ENCODE measurements around the gene ARID5B.

The ARID5B gene

GRCh38 chr10:61888744-61889143 lies 12.8 kb upstream of the ARID5B start:
- DNase-seq = peak; percentile 47

GRCh38 chr10:61890430-61890829 lies 11.1 kb upstream of the ARID5B start:
- peak; percentile 50 for DNase-seq

GRCh38 chr10:61890881-61891409 lies 10.6 kb upstream of the ARID5B start:
- peak; percentile 40 for DNase-seq

GRCh38 chr10:61891906-61892585 lies 9.5 kb upstream of the ARID5B start:
- no peak for DNase-seq

- DNase-seq = no peak
Measured at GRCh38 chr10:61892961-61893360, 8.5 kb upstream of the ARID5B start.

GRCh38 chr10:61894133-61894532 lies 7.4 kb upstream of the ARID5B start:
- DNase-seq = no peak

GRCh38 chr10:61895898-61896600 lies 5.5 kb upstream of the ARID5B start:
- DNase-seq = no peak

- peak; percentile 78 for DNase-seq
Measured at GRCh38 chr10:61896854-61897661, 4.4 kb upstream of the ARID5B start.

GRCh38 chr10:61897671-61898434 lies 3.6 kb upstream of the ARID5B start:
- peak; percentile 55 for DNase-seq

GRCh38 chr10:61898435-61898778 lies 3.1 kb upstream of the ARID5B start:
- no peak for DNase-seq

- DNase-seq = peak; percentile 75
Measured at GRCh38 chr10:61899069-61899531, 2.4 kb upstream of the ARID5B start.

GRCh38 chr10:61899663-61899996 lies 1.9 kb upstream of the ARID5B start:
- no peak for DNase-seq

GRCh38 chr10:61899997-61900828 lies 1.3 kb upstream of the ARID5B start:
- peak; percentile 63 for DNase-seq

GRCh38 chr10:61901829-61902444 lies 438 bp downstream of the ARID5B start:
- no peak for DNase-seq

- peak; percentile 81 for DNase-seq
Measured at GRCh38 chr10:61902445-61903220, 1.1 kb downstream of the ARID5B start.

- DNase-seq = peak; percentile 66
Measured at GRCh38 chr10:61903221-61903927, 1.9 kb downstream of the ARID5B start.

- peak; percentile 39 for DNase-seq
Measured at GRCh38 chr10:61903928-61904344, 2.4 kb downstream of the ARID5B start.

- peak; percentile 76 for DNase-seq
Measured at GRCh38 chr10:61904733-61905725, 3.5 kb downstream of the ARID5B start.

All from fibroblast of skin of scalp (primary cell).